Measurements from ENCODE around the gene PCNT. TPM values are rescaled to one million over a fixed set of nuclear protein-coding genes. Genes with fewer than 3 reads are reported as not detected.

Gene PCNT
- total RNA-seq, 2 donors from 2014 or later, result 15.1 to 32.5 TPM

- no peaks in the 10 kb centered on the region for H3K36me3 ChIP-seq
- no peak for TF ChIP-seq CTCF (IDR thresholded peaks at IDR 0.05)
- intact Hi-C loops (cut with DNase I), result no loop called here
Measured at GRCh38 chr21:46311568-46311967, 12.4 kb upstream of the PCNT start.

GRCh38 chr21:46312949-46313348 lies 11.0 kb upstream of the PCNT start:
- Histone ChIP-seq H3K9me3 (no peaks in the 10 kb centered on the region), H3K4me3 (no peak overlapping the region), H3K9ac (ENCODE audit: low read depth in 2 of 2, low read length in 2 of 2) (no peak overlapping the region), H3K27me3 (no peaks in the 10 kb centered on the region), H3K27ac (no peak overlapping the region), H3K36me3 (no peaks in the 10 kb centered on the region), H3K4me1 (no peaks in the 10 kb centered on the region)
- TF ChIP-seq CTCF (IDR thresholded peaks at IDR 0.05), result no peak
- no peak for DNase-seq
- intact Hi-C loops (cut with DNase I), result no loop called here

More at GRCh38 chr21:46311568-46311967, 12.4 kb upstream of the PCNT start:
- Histone ChIP-seq H3K9me3 (no peaks in the 10 kb centered on the region), H3K4me3 (no peak overlapping the region), H3K9ac (ENCODE audit: low read depth in 2 of 2, low read length in 2 of 2) (no peak overlapping the region), H3K27ac (no peak overlapping the region), H3K4me1 (no peaks in the 10 kb centered on the region), H3K27me3 (no peaks in the 10 kb centered on the region)
- no peak for DNase-seq

- Histone ChIP-seq H3K36me3 (no peaks in the 10 kb centered on the region), H3K9ac (ENCODE audit: low read depth in 2 of 2, low read length in 2 of 2) (no peak overlapping the region), H3K4me3 (no peak overlapping the region), H3K4me1 (no peaks in the 10 kb centered on the region), H3K27me3 (no peaks in the 10 kb centered on the region), H3K9me3 (no peaks in the 10 kb centered on the region), H3K27ac (no peak overlapping the region)
- intact Hi-C loops (cut with DNase I), result no loop called here
- DNase-seq, result no peak
- TF ChIP-seq CTCF (IDR thresholded peaks at IDR 0.05), result no peak
Measured at GRCh38 chr21:46314441-46315020, 9.4 kb upstream of the PCNT start.

- Histone ChIP-seq H3K9ac (ENCODE audit: low read depth in 2 of 2, low read length in 2 of 2) (no peak overlapping the region), H3K36me3 (no peaks in the 10 kb centered on the region), H3K27me3 (no peaks in the 10 kb centered on the region), H3K4me3 (no peak overlapping the region), H3K4me1 (no peaks in the 10 kb centered on the region), H3K9me3 (no peaks in the 10 kb centered on the region), H3K27ac (no peak overlapping the region)
- TF ChIP-seq CTCF (IDR thresholded peaks at IDR 0.05), result no peak
- no peak for DNase-seq
- intact Hi-C loops (cut with DNase I), result no loop called here
Measured at GRCh38 chr21:46316708-46317324, 7.1 kb upstream of the PCNT start.

GRCh38 chr21:46317710-46318463 lies 6.1 kb upstream of the PCNT start:
- Histone ChIP-seq H3K27me3 (no peaks in the 10 kb centered on the region), H3K9me3 (no peaks in the 10 kb centered on the region), H3K4me1 (no peaks in the 10 kb centered on the region), H3K36me3 (no peaks in the 10 kb centered on the region), H3K4me3 (no peak overlapping the region), H3K27ac (no peak overlapping the region), H3K9ac (ENCODE audit: low read depth in 2 of 2, low read length in 2 of 2) (no peak overlapping the region)
- TF ChIP-seq CTCF (IDR thresholded peaks at IDR 0.05), result no peak
- intact Hi-C loops (cut with DNase I), result no loop called here
- DNase-seq, result peak; percentile 56
